Measurements from ENCODE around the gene LRRK1. TPM values are rescaled to one million over a fixed set of nuclear protein-coding genes. Genes with fewer than 3 reads are reported as not detected.

The LRRK1 gene
- total and polyA plus RNA-seq, 2 experiments from 2014 or later, result 2.6 to 4.5 TPM

DNA sequence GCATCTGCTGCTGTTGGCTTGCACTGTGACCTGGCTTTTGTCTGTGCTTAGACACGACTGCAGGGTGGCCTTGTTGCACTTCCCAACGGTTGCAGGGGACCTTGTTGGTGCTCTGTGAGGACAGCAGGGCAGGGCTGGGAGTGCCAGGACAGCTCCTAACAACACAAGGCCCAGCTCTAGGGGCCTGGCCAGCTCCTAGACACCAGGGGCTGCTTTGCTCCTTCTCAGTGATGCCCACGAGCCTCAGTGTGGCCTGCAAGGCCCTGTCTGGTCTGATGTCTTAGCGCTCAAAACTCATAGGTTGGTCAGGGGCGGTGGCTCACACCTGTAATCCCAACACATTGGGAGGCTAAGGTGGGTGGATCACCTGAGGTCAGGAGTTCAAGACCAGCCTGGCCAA is 183.6 kb downstream of the LRRK1 start:
- H3K4me1 Mint-ChIP-seq, result peaks cover 13% of the 10 kb centered on the region
- no peaks in the 10 kb centered on the region for H4K20me1 ChIP-seq (replicated peaks; ENCODE audit: insufficient read depth)
- H3K27ac Mint-ChIP-seq, result no peak overlapping the region
- no peak overlapping the region for H3K4me3 Mint-ChIP-seq
- no peaks in the 10 kb centered on the region for H3K79me2 ChIP-seq (replicated peaks; ENCODE audit: insufficient read depth)
- H3F3A ChIP-seq (replicated peaks; ENCODE audit: low read depth), result no peaks in the 10 kb centered on the region
- peaks cover 9% of the 10 kb centered on the region for H3K27me3 Mint-ChIP-seq (ENCODE audit: insufficient read depth, low read depth, poor library complexity)
- no peaks in the 10 kb centered on the region for H3K27me3 ChIP-seq (ENCODE audit: insufficient read depth)
- no peak for DNase-seq (ENCODE audit: low spot score)
- H2AFZ ChIP-seq, result no peak overlapping the region
- H3K4me3 ChIP-seq, result no peak overlapping the region
- peaks cover 12% of the 10 kb centered on the region; the same call in 1 of the 2 replicates for H3K4me1 ChIP-seq (ENCODE audit: insufficient read depth)
- TF ChIP-seq, protein P1, sequence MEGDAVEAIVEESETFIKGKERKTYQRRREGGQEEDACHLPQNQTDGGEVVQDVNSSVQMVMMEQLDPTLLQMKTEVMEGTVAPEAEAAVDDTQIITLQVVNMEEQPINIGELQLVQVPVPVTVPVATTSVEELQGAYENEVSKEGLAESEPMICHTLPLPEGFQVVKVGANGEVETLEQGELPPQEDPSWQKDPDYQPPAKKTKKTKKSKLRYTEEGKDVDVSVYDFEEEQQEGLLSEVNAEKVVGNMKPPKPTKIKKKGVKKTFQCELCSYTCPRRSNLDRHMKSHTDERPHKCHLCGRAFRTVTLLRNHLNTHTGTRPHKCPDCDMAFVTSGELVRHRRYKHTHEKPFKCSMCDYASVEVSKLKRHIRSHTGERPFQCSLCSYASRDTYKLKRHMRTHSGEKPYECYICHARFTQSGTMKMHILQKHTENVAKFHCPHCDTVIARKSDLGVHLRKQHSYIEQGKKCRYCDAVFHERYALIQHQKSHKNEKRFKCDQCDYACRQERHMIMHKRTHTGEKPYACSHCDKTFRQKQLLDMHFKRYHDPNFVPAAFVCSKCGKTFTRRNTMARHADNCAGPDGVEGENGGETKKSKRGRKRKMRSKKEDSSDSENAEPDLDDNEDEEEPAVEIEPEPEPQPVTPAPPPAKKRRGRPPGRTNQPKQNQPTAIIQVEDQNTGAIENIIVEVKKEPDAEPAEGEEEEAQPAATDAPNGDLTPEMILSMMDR (conservative IDR thresholded peaks at IDR 0.05; ENCODE audit: low read depth in 2 of 2), result no peak
- no peak for TF ChIP-seq ZNF331 (CRISPR knock-in tag; IDR thresholded peaks at IDR 0.05; ENCODE audit: low read depth)
- TF ChIP-seq, protein P2, sequence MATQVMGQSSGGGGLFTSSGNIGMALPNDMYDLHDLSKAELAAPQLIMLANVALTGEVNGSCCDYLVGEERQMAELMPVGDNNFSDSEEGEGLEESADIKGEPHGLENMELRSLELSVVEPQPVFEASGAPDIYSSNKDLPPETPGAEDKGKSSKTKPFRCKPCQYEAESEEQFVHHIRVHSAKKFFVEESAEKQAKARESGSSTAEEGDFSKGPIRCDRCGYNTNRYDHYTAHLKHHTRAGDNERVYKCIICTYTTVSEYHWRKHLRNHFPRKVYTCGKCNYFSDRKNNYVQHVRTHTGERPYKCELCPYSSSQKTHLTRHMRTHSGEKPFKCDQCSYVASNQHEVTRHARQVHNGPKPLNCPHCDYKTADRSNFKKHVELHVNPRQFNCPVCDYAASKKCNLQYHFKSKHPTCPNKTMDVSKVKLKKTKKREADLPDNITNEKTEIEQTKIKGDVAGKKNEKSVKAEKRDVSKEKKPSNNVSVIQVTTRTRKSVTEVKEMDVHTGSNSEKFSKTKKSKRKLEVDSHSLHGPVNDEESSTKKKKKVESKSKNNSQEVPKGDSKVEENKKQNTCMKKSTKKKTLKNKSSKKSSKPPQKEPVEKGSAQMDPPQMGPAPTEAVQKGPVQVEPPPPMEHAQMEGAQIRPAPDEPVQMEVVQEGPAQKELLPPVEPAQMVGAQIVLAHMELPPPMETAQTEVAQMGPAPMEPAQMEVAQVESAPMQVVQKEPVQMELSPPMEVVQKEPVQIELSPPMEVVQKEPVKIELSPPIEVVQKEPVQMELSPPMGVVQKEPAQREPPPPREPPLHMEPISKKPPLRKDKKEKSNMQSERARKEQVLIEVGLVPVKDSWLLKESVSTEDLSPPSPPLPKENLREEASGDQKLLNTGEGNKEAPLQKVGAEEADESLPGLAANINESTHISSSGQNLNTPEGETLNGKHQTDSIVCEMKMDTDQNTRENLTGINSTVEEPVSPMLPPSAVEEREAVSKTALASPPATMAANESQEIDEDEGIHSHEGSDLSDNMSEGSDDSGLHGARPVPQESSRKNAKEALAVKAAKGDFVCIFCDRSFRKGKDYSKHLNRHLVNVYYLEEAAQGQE (IDR thresholded peaks at IDR 0.05; ENCODE audit: unreplicated experiment), result no peak
- no peak for TF ChIP-seq EZH2 (IDR thresholded peaks at IDR 0.05; ENCODE audit: low read depth, unreplicated experiment)
- TF ChIP-seq ZNF114 (CRISPR knock-in tag; IDR thresholded peaks at IDR 0.05), result no peak
- TF ChIP-seq JUNB (IDR thresholded peaks at IDR 0.05; ENCODE audit: unreplicated experiment), result no peak
- no peak for TF ChIP-seq STAT1 (IDR thresholded peaks at IDR 0.05; ENCODE audit: unreplicated experiment)
- no peak overlapping the region for H3K27ac ChIP-seq (ENCODE audit: low read depth)
- no peaks in the 10 kb centered on the region; the same call in 2 of the 3 replicates for H3K36me3 Mint-ChIP-seq (ENCODE audit: low read depth)
- no peak for ATAC-seq
- no peaks in the 10 kb centered on the region for H3K9me2 ChIP-seq (ENCODE audit: insufficient read depth)
- H3K9me3 Mint-ChIP-seq, result peaks cover 4% of the 10 kb centered on the region; the same call in 2 of the 3 replicates
- H3K4me2 ChIP-seq, result no peak overlapping the region
- no peaks in the 10 kb centered on the region for H3K36me3 ChIP-seq (ENCODE audit: insufficient read depth)

DNA sequence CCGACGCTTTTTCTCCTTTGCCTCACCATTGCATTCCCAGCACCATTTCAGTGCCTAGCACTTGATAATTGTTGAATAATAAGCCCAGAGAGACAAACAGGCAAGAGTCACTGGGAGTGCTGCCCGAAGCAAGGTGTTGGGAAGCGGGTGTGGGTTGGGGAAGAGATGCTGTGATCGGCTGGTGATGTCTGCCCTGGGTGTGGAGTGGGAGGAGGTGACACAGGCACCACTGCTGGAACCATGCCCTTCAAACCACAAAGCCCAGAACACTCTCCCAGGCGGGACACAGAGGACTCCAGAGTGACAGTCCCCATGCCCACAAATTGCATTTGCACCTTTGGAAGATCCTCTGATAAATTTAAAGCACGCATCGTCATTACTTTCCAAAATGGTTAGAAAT is 184.4 kb downstream of the LRRK1 start:
- Histone ChIP-seq H3K36me3 (ENCODE audit: insufficient read depth) (no peaks in the 10 kb centered on the region), H4K20me1 (replicated peaks; ENCODE audit: insufficient read depth) (no peaks in the 10 kb centered on the region), H3K4me3 (no peak overlapping the region), H3K27ac (ENCODE audit: low read depth) (no peak overlapping the region), H3K4me1 (ENCODE audit: insufficient read depth) (peaks cover 12% of the 10 kb centered on the region; the same call in 1 of the 2 replicates), H3K27me3 (ENCODE audit: insufficient read depth) (no peaks in the 10 kb centered on the region), H3K79me2 (replicated peaks; ENCODE audit: insufficient read depth) (no peaks in the 10 kb centered on the region), H2AFZ (no peak overlapping the region), H3F3A (replicated peaks; ENCODE audit: low read depth) (no peaks in the 10 kb centered on the region), H3K9me2 (ENCODE audit: insufficient read depth) (no peaks in the 10 kb centered on the region), H3K4me2 (no peak overlapping the region)
- H3K36me3 Mint-ChIP-seq (ENCODE audit: low read depth), result no peaks in the 10 kb centered on the region; the same call in 2 of the 3 replicates
- DNase-seq (ENCODE audit: low spot score) (no peak), ATAC-seq (no peak)
- H3K9me3 Mint-ChIP-seq, result peaks cover 4% of the 10 kb centered on the region; the same call in 2 of the 3 replicates
- no peak overlapping the region for H3K27ac Mint-ChIP-seq
- H3K4me3 Mint-ChIP-seq, result no peak overlapping the region
- H3K4me1 Mint-ChIP-seq, result peaks cover 13% of the 10 kb centered on the region
- peaks cover 9% of the 10 kb centered on the region for H3K27me3 Mint-ChIP-seq (ENCODE audit: insufficient read depth, low read depth, poor library complexity)
- TF ChIP-seq ZNF331 (CRISPR knock-in tag; IDR thresholded peaks at IDR 0.05; ENCODE audit: low read depth) (no peak), STAT1 (IDR thresholded peaks at IDR 0.05; ENCODE audit: unreplicated experiment) (no peak), EZH2 (IDR thresholded peaks at IDR 0.05; ENCODE audit: low read depth, unreplicated experiment) (no peak), JUNB (IDR thresholded peaks at IDR 0.05; ENCODE audit: unreplicated experiment) (no peak), CREB1 (CRISPR knock-in tag; IDR thresholded peaks at IDR 0.05; ENCODE audit: low read depth) (no peak), EZH2phosphoT487 (IDR thresholded peaks at IDR 0.05; ENCODE audit: unreplicated experiment) (no peak), NANOG (IDR thresholded peaks at IDR 0.05; ENCODE audit: borderline replicate concordance) (no peak)
- TF ChIP-seq, protein P2 (IDR thresholded peaks at IDR 0.05; ENCODE audit: unreplicated experiment), result no peak
- TF ChIP-seq, protein P3, sequence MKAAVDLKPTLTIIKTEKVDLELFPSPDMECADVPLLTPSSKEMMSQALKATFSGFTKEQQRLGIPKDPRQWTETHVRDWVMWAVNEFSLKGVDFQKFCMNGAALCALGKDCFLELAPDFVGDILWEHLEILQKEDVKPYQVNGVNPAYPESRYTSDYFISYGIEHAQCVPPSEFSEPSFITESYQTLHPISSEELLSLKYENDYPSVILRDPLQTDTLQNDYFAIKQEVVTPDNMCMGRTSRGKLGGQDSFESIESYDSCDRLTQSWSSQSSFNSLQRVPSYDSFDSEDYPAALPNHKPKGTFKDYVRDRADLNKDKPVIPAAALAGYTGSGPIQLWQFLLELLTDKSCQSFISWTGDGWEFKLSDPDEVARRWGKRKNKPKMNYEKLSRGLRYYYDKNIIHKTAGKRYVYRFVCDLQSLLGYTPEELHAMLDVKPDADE (IDR thresholded peaks at IDR 0.05), result no peak
- TF ChIP-seq, protein P1 (conservative IDR thresholded peaks at IDR 0.05; ENCODE audit: low read depth in 2 of 2), result no peak

Measured in GM23338 (cell line).